Raji (cell line): ENCODE results near the gene LGMN.

Experiments used
- POLR2A ChIP-seq: IDR thresholded peaks from 2 replicates; pipeline ENCODE4 v1.6.1; 2011; ENCODE audit warnings: low read depth, low read length, control low read depth; ENCODE audit not compliant: insufficient read depth

The LGMN gene

DNA sequence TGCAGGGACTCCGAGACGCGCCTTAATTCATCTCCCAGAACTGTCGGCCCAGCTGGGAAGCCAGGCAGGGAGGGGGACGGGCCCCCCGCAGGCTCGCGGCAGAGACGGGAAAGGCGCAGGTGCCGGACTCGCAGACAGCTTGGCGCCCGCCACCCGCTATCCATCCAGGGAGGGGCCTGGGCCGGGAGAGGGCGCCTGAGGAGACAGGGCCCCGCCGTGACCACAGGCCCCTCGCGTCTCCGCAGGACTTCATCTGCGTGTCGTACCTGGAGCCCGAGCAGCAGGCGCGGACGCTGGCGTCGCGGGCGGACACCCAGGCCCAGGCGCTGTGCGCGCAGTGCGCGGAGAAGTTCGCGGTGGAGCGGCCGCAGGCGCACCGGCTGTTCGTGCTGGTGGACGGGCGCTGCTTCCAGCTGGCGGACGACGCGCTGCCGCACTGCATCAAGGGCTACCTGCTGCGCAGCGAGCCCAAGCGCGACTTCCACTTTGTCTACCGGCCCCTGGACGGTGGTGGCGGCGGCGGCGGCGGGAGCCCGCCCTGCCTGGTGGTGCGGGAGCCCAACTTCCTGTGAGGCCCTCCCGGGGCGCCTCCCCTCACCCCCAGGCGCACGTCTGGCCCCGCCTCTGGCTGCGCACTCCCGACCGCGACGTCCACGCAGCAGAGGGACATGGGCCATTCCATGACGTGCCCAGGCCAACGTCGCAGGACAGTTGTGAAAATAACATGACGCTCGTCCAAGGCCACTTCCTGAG lies 60.6 kb downstream of the LGMN start:
- no peak for TF ChIP-seq POLR2A

- TF ChIP-seq POLR2A = no peak
These were observed 61.5 kb downstream of the LGMN start for GRCh38 chr14:92686900-92687427.

DNA sequence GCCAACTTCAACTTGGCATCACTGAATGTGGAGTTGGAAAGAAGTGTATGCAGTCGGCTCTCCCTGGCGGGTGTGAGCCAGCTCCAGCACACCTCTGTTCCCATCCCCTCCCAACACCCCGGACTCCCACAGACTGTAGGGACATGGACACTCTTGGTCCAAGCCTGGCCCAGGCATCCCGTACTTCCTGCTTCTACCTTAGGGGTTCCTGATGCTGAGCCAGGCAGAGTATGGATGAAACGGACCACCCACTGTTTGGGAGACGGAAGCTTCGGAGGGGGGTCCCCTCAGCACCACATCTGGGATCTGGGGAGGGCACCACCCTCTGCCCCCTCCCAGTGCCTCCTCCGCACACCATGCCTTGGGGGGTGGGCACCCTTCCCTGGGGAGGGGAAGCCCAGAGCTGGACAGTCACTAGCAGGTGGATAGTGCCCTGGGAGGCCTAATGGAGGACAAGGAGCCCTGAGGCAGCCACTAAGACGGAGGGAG lies 62.0 kb downstream of the LGMN start:
- TF ChIP-seq POLR2A = no peak

DNA sequence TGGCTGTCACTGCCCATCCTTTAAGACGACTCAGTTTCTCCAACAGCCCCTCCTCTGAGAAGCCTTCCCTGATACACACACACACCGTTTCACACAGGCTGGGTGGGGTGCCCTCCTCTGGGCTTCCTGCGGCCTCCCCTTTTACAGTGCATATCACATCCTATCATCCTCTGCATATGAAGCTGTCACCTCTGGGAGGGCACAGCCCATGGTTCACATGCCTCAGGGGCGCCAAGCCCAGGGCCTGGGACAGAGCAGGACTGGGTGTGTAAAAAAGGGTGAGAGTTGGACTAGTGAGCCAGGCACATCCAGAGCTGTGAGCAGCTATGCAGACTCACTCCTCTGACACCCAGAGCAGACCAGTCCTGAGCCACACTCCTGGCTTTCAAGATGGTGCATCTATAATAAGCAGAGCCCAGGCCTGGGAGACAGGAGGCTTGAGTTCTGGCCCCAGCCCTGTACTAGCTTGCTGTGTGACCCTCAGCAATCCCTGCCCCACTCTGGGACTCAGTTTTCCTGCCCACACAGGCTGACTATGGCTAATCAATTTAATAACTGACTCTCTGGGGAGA lies 62.6 kb downstream of the LGMN start:
- TF ChIP-seq POLR2A = no peak

GRCh38 chr14:92684801-92685560 lies 63.4 kb downstream of the LGMN start:
- no peak for TF ChIP-seq POLR2A

GRCh38 chr14:92683041-92683440 lies 65.4 kb downstream of the LGMN start:
- TF ChIP-seq POLR2A = no peak

- TF ChIP-seq POLR2A = no peak
These were observed 67.4 kb downstream of the LGMN start for GRCh38 chr14:92680781-92681650.

DNA sequence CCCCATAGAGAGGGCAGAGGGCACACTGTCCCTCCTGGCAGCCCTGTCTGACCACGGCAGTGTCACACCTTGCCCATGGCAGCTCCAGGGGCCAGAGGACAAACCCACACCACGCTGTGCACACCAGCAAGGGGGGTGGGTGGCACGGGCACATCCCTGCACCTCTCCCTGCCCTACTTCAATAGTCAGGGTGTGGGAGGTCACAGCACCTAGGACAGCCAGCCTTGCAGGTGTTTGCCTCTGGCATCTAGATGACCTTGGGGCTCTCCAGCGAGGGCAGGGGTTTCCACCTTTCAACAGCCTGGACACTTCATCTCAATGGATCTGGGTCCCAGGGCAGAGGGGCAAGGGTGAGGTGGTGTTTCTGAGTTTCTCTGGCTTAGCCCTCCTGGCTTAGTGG lies 69.2 kb downstream of the LGMN start:
- TF ChIP-seq POLR2A = no peak

GRCh38 chr14:92678766-92679165 lies 69.7 kb downstream of the LGMN start:
- no peak for TF ChIP-seq POLR2A

DNA sequence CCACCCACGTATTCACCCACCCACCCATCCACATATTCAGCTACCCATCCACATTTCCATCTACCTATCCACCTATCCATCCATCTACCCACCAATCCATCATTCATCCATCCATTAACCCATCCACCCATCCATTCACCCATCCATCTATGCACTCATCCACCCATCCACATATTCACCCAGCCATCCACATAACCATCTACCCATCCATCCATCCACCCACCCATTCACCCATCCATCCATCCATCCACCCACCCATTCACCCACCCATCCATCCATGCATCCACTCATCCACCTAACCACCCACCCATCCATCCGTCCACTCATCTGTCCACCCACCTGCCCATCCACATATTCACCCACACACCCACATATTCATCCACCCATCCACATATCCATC lies 70.5 kb downstream of the LGMN start:
- TF ChIP-seq POLR2A = no peak

GRCh38 chr14:92677087-92677668 lies 71.2 kb downstream of the LGMN start:
- no peak for TF ChIP-seq POLR2A

DNA sequence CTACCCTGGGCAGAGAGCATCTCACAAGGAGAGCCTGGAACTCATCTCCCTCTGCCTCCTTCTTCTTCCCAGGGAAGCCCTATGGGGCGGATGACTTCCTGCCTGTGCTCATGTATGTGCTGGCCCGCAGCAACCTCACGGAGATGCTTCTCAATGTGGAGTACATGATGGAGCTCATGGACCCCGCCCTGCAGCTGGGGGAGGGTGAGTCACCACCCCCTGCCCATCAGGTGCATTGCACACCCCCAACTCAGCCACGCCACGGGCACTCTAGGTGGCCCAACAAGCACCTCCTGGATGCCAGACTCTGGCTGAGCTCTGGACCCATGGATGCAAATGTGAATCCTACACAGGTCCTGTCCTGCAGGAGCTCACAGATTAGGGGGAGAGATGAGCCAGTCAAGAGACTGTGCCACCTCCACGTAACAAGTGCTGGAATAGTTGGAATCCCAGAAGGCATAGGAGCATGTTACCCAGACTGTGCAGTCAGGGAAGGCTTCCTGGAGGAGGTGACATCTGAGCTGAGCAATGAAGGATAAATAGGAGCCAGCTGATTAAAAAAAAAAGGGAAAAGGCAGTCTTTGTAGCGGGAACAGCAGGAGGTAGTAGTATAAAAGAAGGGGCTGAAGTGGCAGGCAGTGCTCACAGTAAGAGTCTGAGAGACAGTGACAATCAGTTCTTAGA lies 71.9 kb downstream of the LGMN start:
- no peak for TF ChIP-seq POLR2A

DNA sequence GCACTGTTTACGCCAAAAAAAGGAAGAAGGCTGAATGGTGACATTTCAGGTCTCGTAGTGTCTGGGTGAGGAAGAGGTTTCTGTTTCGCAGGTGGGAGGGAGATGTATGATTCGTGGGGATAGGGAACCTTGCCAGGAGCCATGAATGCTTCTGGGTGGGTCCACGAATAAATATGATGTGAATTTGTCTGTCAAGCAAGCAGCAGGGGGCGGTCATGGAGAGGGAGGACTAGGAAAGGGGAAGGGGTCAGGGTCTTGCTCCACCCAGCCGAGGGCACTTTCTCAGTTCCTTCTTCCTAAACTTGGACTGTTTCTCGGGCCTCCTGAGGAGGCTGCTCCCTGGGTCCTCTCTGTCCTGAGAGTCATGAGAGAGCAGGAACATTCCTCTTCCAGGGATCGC lies 72.5 kb downstream of the LGMN start:
- TF ChIP-seq POLR2A = no peak

- no peak for TF ChIP-seq POLR2A
These were observed 73.0 kb downstream of the LGMN start for GRCh38 chr14:92675421-92675820.
